Measurements from ENCODE around the gene FGF14.
A peak's percentile ranks its signal among the peaks of the same experiment; 100 is the strongest.
"Not testable (repeated sequence)": the region's sequence is repeated elsewhere in the genome, so short reads cannot be mapped to it uniquely, and the experiment has no call there.

FGF14 gene

GRCh38 chr13:102141625-102142472 is 260.0 kb downstream of the FGF14 start:
- Histone ChIP-seq H4K20me1 (ENCODE audit: low read depth, low read length) (no peaks in the 10 kb centered on the region), H3K9me3 (ENCODE audit: insufficient read depth, low read length) (no peaks in the 10 kb centered on the region), H3K9me2 (replicated peaks; ENCODE audit: insufficient read depth, low read length) (no peaks in the 10 kb centered on the region), H3F3A (ENCODE audit: insufficient read depth) (no peaks in the 10 kb centered on the region), H3K4me2 (ENCODE audit: low read depth, low read length, poor library complexity, severe bottlenecking) (no peak overlapping the region), H3K4me3 (ENCODE audit: insufficient read depth, low read length, poor library complexity, severe bottlenecking) (no peak overlapping the region), H2AFZ (ENCODE audit: low read depth, low read length, severe bottlenecking) (no peak overlapping the region), H3K9ac (ENCODE audit: low read length) (no peak overlapping the region), H3K79me2 (ENCODE audit: insufficient read depth, low read length) (no peaks in the 10 kb centered on the region), H3K27me3 (ENCODE audit: low read length) (no peaks in the 10 kb centered on the region), H3K36me3 (ENCODE audit: low read length) (no peaks in the 10 kb centered on the region), H3K27ac (ENCODE audit: low read depth, low read length) (no peak overlapping the region)
- TF ChIP-seq EZH2phosphoT487 (conservative IDR thresholded peaks at IDR 0.05; ENCODE audit: low read length) (no peak), CTCF (IDR thresholded peaks at IDR 0.05; ENCODE audit: insufficient read depth, low read length, poor library complexity, severe bottlenecking) (peak; percentile 69)

GRCh38 chr13:102139626-102140025 is 262.2 kb downstream of the FGF14 start:
- H3K4me3 ChIP-seq (ENCODE audit: insufficient read depth, low read length, poor library complexity, severe bottlenecking): no peak overlapping the region
- no peaks in the 10 kb centered on the region for H3K9me3 ChIP-seq (ENCODE audit: insufficient read depth, low read length)
- TF ChIP-seq CTCF (IDR thresholded peaks at IDR 0.05; ENCODE audit: insufficient read depth, low read length, poor library complexity, severe bottlenecking) (no peak), EZH2phosphoT487 (conservative IDR thresholded peaks at IDR 0.05; ENCODE audit: low read length) (no peak)
- H2AFZ ChIP-seq (ENCODE audit: low read depth, low read length, severe bottlenecking): no peak overlapping the region
- no peak overlapping the region for H3K27ac ChIP-seq (ENCODE audit: low read depth, low read length)
- H3F3A ChIP-seq (ENCODE audit: insufficient read depth): no peaks in the 10 kb centered on the region
- H3K36me3 ChIP-seq (ENCODE audit: low read length): no peaks in the 10 kb centered on the region
- no peaks in the 10 kb centered on the region for H3K27me3 ChIP-seq (ENCODE audit: low read length)
- H3K9ac ChIP-seq (ENCODE audit: low read length): no peak overlapping the region
- no peaks in the 10 kb centered on the region for H3K9me2 ChIP-seq (replicated peaks; ENCODE audit: insufficient read depth, low read length)
- H4K20me1 ChIP-seq (ENCODE audit: low read depth, low read length): no peaks in the 10 kb centered on the region
- H3K79me2 ChIP-seq (ENCODE audit: insufficient read depth, low read length): no peaks in the 10 kb centered on the region
- H3K4me2 ChIP-seq (ENCODE audit: low read depth, low read length, poor library complexity, severe bottlenecking): no peak overlapping the region

GRCh38 chr13:102138635-102139190 is 263.1 kb downstream of the FGF14 start:
- Histone ChIP-seq H3F3A (ENCODE audit: insufficient read depth) (no peaks in the 10 kb centered on the region), H3K9me2 (replicated peaks; ENCODE audit: insufficient read depth, low read length) (no peaks in the 10 kb centered on the region), H3K9me3 (ENCODE audit: insufficient read depth, low read length) (no peaks in the 10 kb centered on the region), H3K27me3 (ENCODE audit: low read length) (no peaks in the 10 kb centered on the region), H3K79me2 (ENCODE audit: insufficient read depth, low read length) (no peaks in the 10 kb centered on the region), H3K36me3 (ENCODE audit: low read length) (no peaks in the 10 kb centered on the region), H3K27ac (ENCODE audit: low read depth, low read length) (no peak overlapping the region), H4K20me1 (ENCODE audit: low read depth, low read length) (no peaks in the 10 kb centered on the region), H2AFZ (ENCODE audit: low read depth, low read length, severe bottlenecking) (no peak overlapping the region), H3K9ac (ENCODE audit: low read length) (no peak overlapping the region), H3K4me2 (ENCODE audit: low read depth, low read length, poor library complexity, severe bottlenecking) (no peak overlapping the region), H3K4me3 (ENCODE audit: insufficient read depth, low read length, poor library complexity, severe bottlenecking) (no peak overlapping the region)
- no peak for TF ChIP-seq CTCF (IDR thresholded peaks at IDR 0.05; ENCODE audit: insufficient read depth, low read length, poor library complexity, severe bottlenecking)
- TF ChIP-seq EZH2phosphoT487 (conservative IDR thresholded peaks at IDR 0.05; ENCODE audit: low read length): no peak

GRCh38 chr13:102137904-102138303 is 263.9 kb downstream of the FGF14 start:
- not testable (repeated sequence) for H3K79me2 ChIP-seq (ENCODE audit: insufficient read depth, low read length); H3K9ac ChIP-seq (ENCODE audit: low read length); H3K36me3 ChIP-seq (ENCODE audit: low read length); H2AFZ ChIP-seq (ENCODE audit: low read depth, low read length, severe bottlenecking); H4K20me1 ChIP-seq (ENCODE audit: low read depth, low read length); H3K9me3 ChIP-seq (ENCODE audit: insufficient read depth, low read length); H3K4me3 ChIP-seq (ENCODE audit: insufficient read depth, low read length, poor library complexity, severe bottlenecking); H3K27me3 ChIP-seq (ENCODE audit: low read length); H3K9me2 ChIP-seq (replicated peaks; ENCODE audit: insufficient read depth, low read length); H3F3A ChIP-seq (ENCODE audit: insufficient read depth); H3K27ac ChIP-seq (ENCODE audit: low read depth, low read length); H3K4me2 ChIP-seq (ENCODE audit: low read depth, low read length, poor library complexity, severe bottlenecking)
